GM12891 (cell line): Measurements from ENCODE around the gene FANCD2.

ENCODE experiments used
- POLR2A ChIP-seq: IDR thresholded peaks from 2 replicates; pipeline ENCODE4 v1.6.1; 2011; ENCODE audit warnings: low read depth, low read length, control low read depth
- POLR2AphosphoS5 ChIP-seq: IDR thresholded peaks from 2 replicates; pipeline ENCODE4 v1.6.1; 2011; ENCODE audit warnings: low read depth, low read length, control low read depth

DNA sequence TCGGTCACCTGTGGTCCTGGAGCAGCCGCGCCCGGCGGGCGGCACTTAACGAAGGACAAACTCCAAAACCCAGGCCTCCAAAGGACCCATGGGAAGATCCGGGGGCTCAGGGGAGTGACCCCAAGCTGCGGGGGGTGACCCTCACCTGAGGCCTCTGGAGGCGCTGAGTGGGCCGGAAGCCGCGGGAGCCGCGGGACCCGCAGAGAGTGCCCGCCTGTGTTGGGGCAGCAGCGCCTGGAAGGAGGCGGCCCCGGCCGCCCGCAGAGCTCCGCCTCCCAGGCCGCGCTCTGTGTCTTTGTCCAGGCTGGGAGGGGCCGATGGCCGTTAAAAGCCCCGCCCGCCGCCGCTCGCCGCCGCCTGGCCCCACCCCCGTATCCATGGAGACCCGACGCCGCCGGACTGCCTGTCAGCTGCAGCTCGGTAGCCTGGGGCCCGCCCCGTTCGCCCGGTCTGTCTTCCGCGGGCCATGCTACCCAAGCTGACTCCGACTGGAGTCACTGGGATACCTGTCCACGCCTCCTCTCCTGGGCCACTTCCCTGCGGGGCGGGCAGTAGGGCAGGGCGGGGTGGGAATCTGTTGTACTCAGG lies 15.3 kb upstream of the FANCD2 start:
- TF ChIP-seq POLR2A (no peak), POLR2AphosphoS5 (no peak)
